Osteoblast (primary cell): Measurements from ENCODE around the gene ZEB1. TPM values are rescaled to one million over a fixed set of nuclear protein-coding genes. Genes with fewer than 3 reads are reported as not detected.

Source experiments
- DNase-seq: peaks from one replicate; pipeline ENCODE4 v3.0.0; 2011; ENCODE audit warnings: low spot score, mixed read lengths; ENCODE audit not compliant: insufficient read length; ENCODE audit errors: missing footprints
- H2AFZ ChIP-seq: 2 replicates; pipeline ENCODE4 v1.6.0; 2011; ENCODE audit warnings: mild to moderate bottlenecking, low read length
- H3K27ac ChIP-seq: 2 replicates; pipeline ENCODE4 v1.5.1; 2011; ENCODE audit warnings: mild to moderate bottlenecking, low read depth, low read length, moderate library complexity
- H3K27me3 ChIP-seq: 2 replicates; pipeline ENCODE4 v1.6.0; 2012; ENCODE audit warnings: mild to moderate bottlenecking, control low read depth, inconsistent platforms, low read length, moderate library complexity; ENCODE audit not compliant: insufficient read depth
- H3K36me3 ChIP-seq: 2 replicates; pipeline ENCODE4 v1.5.1; 2011; ENCODE audit warnings: mild to moderate bottlenecking, low read length, control low read depth, moderate library complexity; ENCODE audit not compliant: insufficient read depth
- H3K4me1 ChIP-seq: 2 replicates; pipeline ENCODE4 v1.5.1; 2011; ENCODE audit warnings: mild to moderate bottlenecking, low read length, control low read depth, moderate library complexity; ENCODE audit not compliant: insufficient read depth
- H3K4me2 ChIP-seq: 2 replicates; pipeline ENCODE4 v1.6.0; 2011; ENCODE audit warnings: mild to moderate bottlenecking, low read length; ENCODE audit not compliant: insufficient read depth
- H3K4me3 ChIP-seq: fragments of 200-600 bp; sonication (generic); 3 replicates; pipeline ENCODE4 v1.5.1; 2012; ENCODE audit warnings: mild to moderate bottlenecking, low read length, inconsistent platforms; ENCODE audit not compliant: insufficient read depth
- H3K79me2 ChIP-seq: 2 replicates; pipeline ENCODE4 v1.6.0; 2012; ENCODE audit warnings: mild to moderate bottlenecking, low read length, control low read depth, inconsistent platforms; ENCODE audit not compliant: insufficient read depth
- H3K9me3 ChIP-seq: 2 replicates; pipeline ENCODE4 v1.5.1; 2011; ENCODE audit warnings: low read depth, low read length, control low read depth
- H4K20me1 ChIP-seq: 2 replicates; pipeline ENCODE4 v1.6.0; 2012; ENCODE audit warnings: mild to moderate bottlenecking, low read length, control low read depth; ENCODE audit not compliant: insufficient read depth
- total RNA-seq: library from RNA; depleted of rRNA; stranded (reverse); fragments of >200 nt; gene quantifications from 2 replicates; pipeline ENCODE4 v1.2.3, GENCODE V29; 2012
- TF ChIP-seq, protein P1 (sequence below): IDR thresholded peaks from 2 replicates; pipeline ENCODE4 v1.5.1; 2011; ENCODE audit warnings: mild to moderate bottlenecking, low read depth, low read length, moderate library complexity; ENCODE audit errors: extremely low read depth

Gene ZEB1
- total RNA-seq, 1 donor, result 56.1 TPM

DNA sequence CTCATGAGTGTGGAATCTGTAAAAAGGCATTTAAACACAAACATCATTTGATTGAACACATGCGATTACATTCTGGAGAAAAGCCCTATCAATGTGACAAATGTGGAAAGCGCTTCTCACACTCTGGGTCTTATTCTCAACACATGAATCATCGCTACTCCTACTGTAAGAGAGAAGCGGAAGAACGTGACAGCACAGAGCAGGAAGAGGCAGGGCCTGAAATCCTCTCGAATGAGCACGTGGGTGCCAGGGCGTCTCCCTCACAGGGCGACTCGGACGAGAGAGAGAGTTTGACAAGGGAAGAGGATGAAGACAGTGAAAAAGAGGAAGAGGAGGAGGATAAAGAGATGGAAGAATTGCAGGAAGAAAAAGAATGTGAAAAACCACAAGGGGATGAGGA, 207.7 kb downstream of the ZEB1 start:
- Histone ChIP-seq H3K36me3 (peaks cover 47% of the 10 kb centered on the region), H2AFZ (no peak overlapping the region), H3K79me2 (peaks cover 1% of the 10 kb centered on the region), H3K4me1 (peaks cover 5% of the 10 kb centered on the region), H3K27me3 (no peaks in the 10 kb centered on the region), H3K4me2 (no peak overlapping the region), H4K20me1 (no peaks in the 10 kb centered on the region), H3K27ac (no peak overlapping the region), H3K4me3 (no peak overlapping the region), H3K9me3 (no peaks in the 10 kb centered on the region)
- no peak for DNase-seq
- TF ChIP-seq, protein P1, sequence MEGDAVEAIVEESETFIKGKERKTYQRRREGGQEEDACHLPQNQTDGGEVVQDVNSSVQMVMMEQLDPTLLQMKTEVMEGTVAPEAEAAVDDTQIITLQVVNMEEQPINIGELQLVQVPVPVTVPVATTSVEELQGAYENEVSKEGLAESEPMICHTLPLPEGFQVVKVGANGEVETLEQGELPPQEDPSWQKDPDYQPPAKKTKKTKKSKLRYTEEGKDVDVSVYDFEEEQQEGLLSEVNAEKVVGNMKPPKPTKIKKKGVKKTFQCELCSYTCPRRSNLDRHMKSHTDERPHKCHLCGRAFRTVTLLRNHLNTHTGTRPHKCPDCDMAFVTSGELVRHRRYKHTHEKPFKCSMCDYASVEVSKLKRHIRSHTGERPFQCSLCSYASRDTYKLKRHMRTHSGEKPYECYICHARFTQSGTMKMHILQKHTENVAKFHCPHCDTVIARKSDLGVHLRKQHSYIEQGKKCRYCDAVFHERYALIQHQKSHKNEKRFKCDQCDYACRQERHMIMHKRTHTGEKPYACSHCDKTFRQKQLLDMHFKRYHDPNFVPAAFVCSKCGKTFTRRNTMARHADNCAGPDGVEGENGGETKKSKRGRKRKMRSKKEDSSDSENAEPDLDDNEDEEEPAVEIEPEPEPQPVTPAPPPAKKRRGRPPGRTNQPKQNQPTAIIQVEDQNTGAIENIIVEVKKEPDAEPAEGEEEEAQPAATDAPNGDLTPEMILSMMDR, result no peak

DNA sequence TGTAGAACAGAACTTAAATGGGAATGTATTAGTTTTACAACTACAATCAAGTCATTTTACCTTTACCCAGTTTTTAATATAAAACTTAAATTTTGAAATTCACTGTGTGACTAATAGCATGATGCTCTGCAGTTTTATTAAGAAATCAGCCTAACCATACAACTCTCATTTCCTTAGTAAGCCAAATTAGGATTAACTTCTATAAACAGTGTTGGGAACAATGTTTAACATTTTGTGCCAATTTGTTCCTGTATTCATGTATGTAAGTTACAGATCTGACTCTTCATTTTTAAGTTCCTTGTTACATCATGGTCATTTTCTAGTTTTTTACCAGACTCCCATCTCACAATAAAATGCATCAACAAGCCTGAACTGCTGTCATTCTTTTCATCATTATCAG, 209.8 kb downstream of the ZEB1 start:
- TF ChIP-seq, protein P1, result no peak
- no peak overlapping the region for H3K4me3 ChIP-seq

DNA sequence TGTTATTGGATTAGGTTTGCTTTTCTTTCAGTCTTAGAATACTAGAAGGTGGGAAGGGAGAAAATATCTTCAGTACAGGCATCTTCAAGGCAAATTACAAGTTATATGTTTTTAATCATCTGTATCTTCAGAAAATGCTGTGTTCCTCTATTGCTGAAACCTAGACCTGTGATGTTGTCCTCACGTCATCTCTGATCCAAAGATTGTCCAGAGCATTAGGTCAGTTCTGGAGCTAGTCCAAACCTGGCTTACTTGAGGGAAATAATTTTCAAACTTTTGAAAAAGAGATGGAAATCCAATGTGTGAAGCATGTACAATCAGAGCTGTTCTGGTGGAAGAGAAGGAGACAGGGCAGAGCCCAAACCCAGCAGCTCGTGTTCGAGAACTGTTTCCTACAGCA, 217.3 kb downstream of the ZEB1 start:
- peak; percentile 49 for DNase-seq
- H3K4me1 ChIP-seq, result no peaks in the 10 kb centered on the region
- no peak overlapping the region for H3K27ac ChIP-seq
- no peaks in the 10 kb centered on the region for H3K79me2 ChIP-seq
- no peaks in the 10 kb centered on the region for H3K27me3 ChIP-seq
- H4K20me1 ChIP-seq, result no peaks in the 10 kb centered on the region
- H3K36me3 ChIP-seq, result no peaks in the 10 kb centered on the region
- H2AFZ ChIP-seq, result no peak overlapping the region
- H3K4me3 ChIP-seq, result no peak overlapping the region
- TF ChIP-seq, protein P1, result no peak
- H3K4me2 ChIP-seq, result no peak overlapping the region
- no peaks in the 10 kb centered on the region for H3K9me3 ChIP-seq

More for the DNA sequence above, 209.8 kb downstream of the ZEB1 start:
- Histone ChIP-seq H3K79me2 (no peaks in the 10 kb centered on the region), H3K9me3 (no peaks in the 10 kb centered on the region), H2AFZ (no peak overlapping the region), H3K27me3 (no peaks in the 10 kb centered on the region), H3K36me3 (peaks cover 35% of the 10 kb centered on the region), H4K20me1 (no peaks in the 10 kb centered on the region), H3K4me2 (no peak overlapping the region), H3K27ac (no peak overlapping the region), H3K4me1 (peaks cover 5% of the 10 kb centered on the region)
- DNase-seq, result no peak

GRCh38 chr10:31549896-31550295, 230.9 kb downstream of the ZEB1 start:
- Histone ChIP-seq H3K4me3 (no peak overlapping the region), H3K9me3 (no peaks in the 10 kb centered on the region), H3K4me1 (peaks cover 3% of the 10 kb centered on the region), H3K27me3 (no peaks in the 10 kb centered on the region), H3K4me2 (no peak overlapping the region), H3K36me3 (no peaks in the 10 kb centered on the region), H3K27ac (no peak overlapping the region), H3K79me2 (no peaks in the 10 kb centered on the region), H2AFZ (no peak overlapping the region), H4K20me1 (no peaks in the 10 kb centered on the region)
- TF ChIP-seq, protein P1, result no peak
- DNase-seq, result no peak
